SK-N-SH (cell line): ENCODE results near the gene IDH3G. TPM values are rescaled to one million over a fixed set of nuclear protein-coding genes. Genes with fewer than 3 reads are reported as not detected.

Experiments used
- CTCF ChIA-PET: fragments of 300-600, 350-600 bp; formaldehyde crosslinking; extraction: SDS; loops from one replicate; lab custom pipeline; 2021; lab: Yijun Ruan, JAX
- POLR2A ChIA-PET: fragments of 350-600 bp; sonication (Branson Sonifier 250); formaldehyde crosslinking; extraction: SDS; loops from one replicate; lab custom pipeline; 2020; ENCODE audit warnings: antibody characterized with exemption, inconsistent platforms; lab: Yijun Ruan, JAX
- DNase-seq: peaks from one replicate; pipeline ENCODE4 v3.0.0; 2012
- H2AFZ ChIP-seq: fragments of 200-600 bp; sonication (generic); 2 replicates; pipeline ENCODE4 v1.8.1; 2016; ENCODE audit warnings: antibody characterized with exemption, mild to moderate bottlenecking, low read depth
- H3F3A ChIP-seq: fragments of 200-600 bp; sonication (generic); replicated peaks from 2 replicates; pipeline ENCODE3; 2016; ENCODE audit warnings: antibody characterized with exemption, mild to moderate bottlenecking; ENCODE audit not compliant: insufficient read depth
- H3K27ac ChIP-seq, 2 experiments: fragments of 200-500 bp in 1 of 2; fragments of 200-600 bp in 1 of 2; sonication (Bioruptor generic) in 1 of 2; sonication (generic), shearing (Covaris generic) in 1 of 2; 2 replicates each; pipeline versions ENCODE4 v1.5.1 to v1.6.1; 2014 to 2016; ENCODE audit warnings: low read depth in 2 of 2, inconsistent platforms in 1 of 2, low read length in 1 of 2, mild to moderate bottlenecking in 1 of 2, mixed read lengths in 1 of 2
- H3K27me3 ChIP-seq: fragments of 200-600 bp; sonication (generic), shearing (Covaris generic); 2 replicates; pipeline ENCODE4 v1.6.1; 2016; ENCODE audit warnings: mixed run types; ENCODE audit not compliant: insufficient read depth
- H3K36me3 ChIP-seq, 2 experiments: fragments of 200-500 bp in 1 of 2; fragments of 200-600 bp in 1 of 2; sonication (Bioruptor generic) in 1 of 2; sonication (generic) in 1 of 2; replicated peaks in 1 of 2; 2 replicates each; pipeline versions ENCODE3 to v1.5.1; 2014 to 2016; ENCODE audit warnings: low read length in 1 of 2, mild to moderate bottlenecking in 1 of 2; ENCODE audit not compliant: insufficient read depth in 2 of 2, control insufficient read depth in 1 of 2
- H3K4me1 ChIP-seq, 2 experiments: fragments of 200-500 bp in 1 of 2; fragments of 200-600 bp in 1 of 2; sonication (Bioruptor generic) in 1 of 2; sonication (generic), shearing (Covaris generic) in 1 of 2; 2 replicates each; pipeline versions ENCODE4 v1.5.1 to v1.6.1; 2014 to 2016; ENCODE audit warnings: low read depth in 1 of 2, low read length in 1 of 2, mixed run types in 1 of 2; ENCODE audit not compliant: insufficient read depth in 2 of 2, control insufficient read depth in 1 of 2
- H3K4me2 ChIP-seq: fragments of 200-600 bp; sonication (generic), shearing (Covaris generic); 2 replicates; pipeline ENCODE4 v1.6.1; 2017; ENCODE audit warnings: mixed run types
- H3K4me3 ChIP-seq, 2 experiments: fragments of 200-500 bp in 1 of 2; fragments of 200-600 bp in 1 of 2; sonication (Bioruptor generic) in 1 of 2; sonication (generic), shearing (Covaris generic) in 1 of 2; 2 replicates each; pipeline versions ENCODE4 v1.5.1 to v1.8.1; 2014 to 2016; ENCODE audit warnings: low read depth in 2 of 2, inconsistent platforms in 1 of 2, low read length in 1 of 2, mild to moderate bottlenecking in 1 of 2, mixed read lengths in 1 of 2, moderate library complexity in 1 of 2
- H3K79me2 ChIP-seq: fragments of 200-600 bp; sonication (generic); 2 replicates; pipeline ENCODE4 v1.8.1; 2017; ENCODE audit warnings: mild to moderate bottlenecking; ENCODE audit not compliant: insufficient read depth
- H3K9ac ChIP-seq: fragments of 200-600 bp; sonication (generic); 2 replicates; pipeline ENCODE4 v1.6.1; 2017; ENCODE audit warnings: mixed run types
- H3K9me2 ChIP-seq: fragments of 200-600 bp; sonication (generic); 2 replicates; pipeline ENCODE4 v1.6.1; 2017; ENCODE audit warnings: mixed run types
- H3K9me3 ChIP-seq: fragments of 200-600 bp; sonication (generic); 2 replicates; pipeline ENCODE4 v1.6.1; 2017; ENCODE audit warnings: mixed run types, mild to moderate bottlenecking, moderate library complexity
- H4K20me1 ChIP-seq: fragments of 200-600 bp; sonication (generic); 2 replicates; pipeline ENCODE4 v1.6.1; 2017; ENCODE audit warnings: mild to moderate bottlenecking, mixed run types; ENCODE audit not compliant: insufficient read depth
- ELF1 ChIP-seq: IDR thresholded peaks from 2 replicates; pipeline ENCODE4 v1.4.0; 2012
- EP300 ChIP-seq, 2 experiments: IDR thresholded peaks; 2 replicates each; pipeline versions ENCODE4 v1.4.0 to v1.6.1; 2012; ENCODE audit warnings: borderline replicate concordance in 1 of 2, low read depth in 1 of 2, low read length in 1 of 2
- EZH2phosphoT487 ChIP-seq: fragments of 200-600 bp; sonication (generic); IDR thresholded peaks from 2 replicates; pipeline ENCODE4 v1.6.1; 2017; ENCODE audit warnings: low read depth, mixed run types, mild to moderate bottlenecking, antibody characterized with exemption, moderate library complexity, borderline replicate concordance
- FOXM1 ChIP-seq: IDR thresholded peaks from 2 replicates; pipeline ENCODE4 v1.4.0; 2012; ENCODE audit warnings: low read depth, mild to moderate bottlenecking
- IRF3 ChIP-seq: fragments of 150-350 bp; IDR thresholded peaks from 2 replicates; pipeline ENCODE4 v1.6.1; 2016; ENCODE audit warnings: mild to moderate bottlenecking, low read depth, low read length
- JUND ChIP-seq: IDR thresholded peaks from 2 replicates; pipeline ENCODE4 v1.4.0; 2012
- MAX ChIP-seq: IDR thresholded peaks from 2 replicates; pipeline ENCODE4 v1.4.0; 2012; ENCODE audit warnings: low read depth
- RCOR1 ChIP-seq: fragments of 150-350 bp; IDR thresholded peaks from 2 replicates; pipeline ENCODE4 v1.6.1; 2017; ENCODE audit warnings: antibody characterized with exemption, low read length
- YY1 ChIP-seq: IDR thresholded peaks from 2 replicates; pipeline ENCODE4 v1.4.0; 2012; ENCODE audit warnings: low read depth, mild to moderate bottlenecking
- WGBS: methylation state at CpG from one replicate; pipeline ENCODE4 v1.1.6; 2017; ENCODE audit warnings: low lambda C conversion rate; 5-methylcytosine and 5-hydroxymethylcytosine counted together
- polyA plus RNA-seq, 3 experiments: library from polyadenylated mRNA; depleted of rRNA; stranded (reverse); fragments of >200 nt; gene quantifications; 2 replicates each; pipeline ENCODE4 v1.2.3, GENCODE V29; 2012

The IDH3G gene
- polyA plus RNA-seq, 1 of the 3 experiments (the other 2 are of a cell fraction) = 107 TPM

DNA sequence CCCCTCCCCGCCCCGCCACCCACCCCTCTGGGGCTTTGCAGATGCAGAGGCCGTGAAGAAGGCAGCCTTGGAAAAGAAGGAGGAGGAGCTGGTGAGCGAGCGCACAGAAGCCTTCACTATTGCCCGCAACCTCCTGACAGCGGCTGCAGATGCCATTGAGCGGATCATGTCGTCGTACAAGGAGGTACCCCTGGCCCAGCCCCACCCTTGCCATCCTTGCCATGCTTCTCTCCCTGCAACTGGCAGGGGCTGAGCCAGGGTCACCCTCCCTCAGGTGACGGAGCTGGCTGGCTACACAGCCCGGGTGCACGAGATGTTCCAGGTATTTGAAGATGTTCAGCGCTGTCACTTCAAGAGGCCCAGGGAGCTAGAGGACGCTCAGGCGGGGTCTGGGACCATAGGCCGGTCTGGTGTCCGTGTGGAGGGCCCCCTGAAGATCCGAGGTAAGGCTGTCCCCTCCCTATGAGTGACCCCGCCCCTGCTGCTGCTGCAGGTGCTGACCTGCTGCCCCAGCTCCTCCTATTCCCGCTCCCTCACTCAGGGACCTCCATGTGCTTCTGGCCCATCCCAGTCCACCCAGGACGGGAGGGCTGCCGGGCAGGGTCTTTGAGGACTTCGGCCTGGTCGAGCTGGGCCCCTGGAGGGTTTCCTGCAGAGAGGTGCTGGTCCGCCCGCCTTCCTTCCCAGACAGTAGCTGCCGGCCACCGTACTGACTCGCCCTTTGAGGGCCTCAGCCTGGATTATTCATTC lies 57.9 kb downstream of the IDH3G start:
- Histone ChIP-seq H3K9me2 (no peaks in the 10 kb centered on the region), H3K4me1 (peaks cover 0 to 7% of the 10 kb centered on the region in 2 experiments; a peak in 1 of 4 replicates), H3K9ac (no peak overlapping the region), H3F3A (no peaks in the 10 kb centered on the region), H3K27ac (no peak overlapping the region; a peak in 1 of 4 replicates), H3K4me3 (no peak overlapping the region), H3K36me3 (peaks cover 4 to 6% of the 10 kb centered on the region in 2 experiments), H3K27me3 (no peaks in the 10 kb centered on the region; the same call in none of the 2 replicates), H3K9me3 (no peaks in the 10 kb centered on the region), H3K79me2 (no peaks in the 10 kb centered on the region), H3K4me2 (no peak overlapping the region), H2AFZ (no peak overlapping the region), H4K20me1 (no peaks in the 10 kb centered on the region)
- WGBS = 65% methylated on average over 16 of the region's 30 CpGs
- DNase-seq = no peak
- ChIA-PET POLR2A (no interaction called here), CTCF (no interaction called here)
- no peak for TF ChIP-seq RCOR1
- no peak for TF ChIP-seq MAX
- no peak for TF ChIP-seq EZH2phosphoT487
- no peak for TF ChIP-seq IRF3
- no peak for TF ChIP-seq JUND
- TF ChIP-seq EP300 (IDR thresholded peaks at IDR 0.05; ENCODE audit: borderline replicate concordance in 1 of 2, low read depth in 1 of 2, low read length in 1 of 2) = no peak
- no peak for TF ChIP-seq YY1
- no peak for TF ChIP-seq ELF1
- TF ChIP-seq FOXM1 = no peak

Other genes starting within 250 kb of the IDH3G start
- 44.5 and 45.3 TPM in 2 replicates for gene CCNQ, start 195.2 kb downstream of the IDH3G start, polyA plus RNA-seq (2012; rRNA removed)
- gene DUSP9, start 147.2 kb downstream of the IDH3G start, polyA plus RNA-seq (2012; rRNA removed) = 0.05 and 0.08 TPM in 2 replicates
- 1.2 and 2.5 TPM in 2 replicates for gene PNCK, start 120.6 kb downstream of the IDH3G start, polyA plus RNA-seq (2012; rRNA removed)
- 22.3 and 30.8 TPM in 2 replicates for gene SLC6A8, start 106.4 kb downstream of the IDH3G start, polyA plus RNA-seq (2012; rRNA removed)
- gene BCAP31, start 70.0 kb downstream of the IDH3G start, polyA plus RNA-seq (2012; rRNA removed) = 173 and 220 TPM in 2 replicates
- gene ABCD1, start 69.5 kb downstream of the IDH3G start, polyA plus RNA-seq (2012; rRNA removed) = 7.2 and 7.9 TPM in 2 replicates
- 13.8 and 15.5 TPM in 2 replicates for gene PLXNB3, start 30.1 kb downstream of the IDH3G start, polyA plus RNA-seq (2012; rRNA removed)
- gene SRPK3, start 13.3 kb downstream of the IDH3G start, polyA plus RNA-seq (2012; rRNA removed) = 0.50 and 0.74 TPM in 2 replicates
- 326 and 367 TPM in 2 replicates for gene SSR4, start 293 bp upstream of the IDH3G start, polyA plus RNA-seq (2012; rRNA removed)
- gene PDZD4, start 36.2 kb upstream of the IDH3G start, polyA plus RNA-seq (2012; rRNA removed) = 1.9 and 2.4 TPM in 2 replicates
- 1.9 and 2.0 TPM in 2 replicates for gene L1CAM, start 91.8 kb upstream of the IDH3G start, polyA plus RNA-seq (2012; rRNA removed)
- not detected in 2 replicates for gene AVPR2, start 110.3 kb upstream of the IDH3G start, polyA plus RNA-seq (2012; rRNA removed)
- gene ARHGAP4, start 131.9 kb upstream of the IDH3G start, polyA plus RNA-seq (2012; rRNA removed) = 1.6 and 2.2 TPM in 2 replicates
- gene NAA10, start 140.7 kb upstream of the IDH3G start, polyA plus RNA-seq (2012; rRNA removed) = 192 and 229 TPM in 2 replicates
- 0.90 and 1.0 TPM in 2 replicates for gene RENBP, start 150.3 kb upstream of the IDH3G start, polyA plus RNA-seq (2012; rRNA removed)
- gene HCFC1, start 177.4 kb upstream of the IDH3G start, polyA plus RNA-seq (2012; rRNA removed) = 4.7 and 9.5 TPM in 2 replicates
- 9.4 and 10.9 TPM in 2 replicates for gene TMEM187, start 178.4 kb upstream of the IDH3G start, polyA plus RNA-seq (2012; rRNA removed)
- 66.1 and 68.5 TPM in 2 replicates for gene IRAK1, start 225.5 kb upstream of the IDH3G start, polyA plus RNA-seq (2012; rRNA removed)